ENCODE data around the gene XYLT1.

The XYLT1 gene

GRCh38 chr16:17375461-17376304 is 95.1 kb downstream of the XYLT1 start:
- Histone ChIP-seq H3K27me3 (ENCODE audit: control insufficient read depth, insufficient read depth, low read length) (no peaks in the 10 kb centered on the region), H3K36me3 (ENCODE audit: control insufficient read depth, low read depth, low read length) (no peaks in the 10 kb centered on the region), H3K27ac (ENCODE audit: low read length) (no peak overlapping the region), H3K4me1 (ENCODE audit: control insufficient read depth, low read depth, low read length) (peaks cover 28% of the 10 kb centered on the region), H3K9me3 (ENCODE audit: control insufficient read depth, low read depth, low read length) (no peaks in the 10 kb centered on the region), H3K9ac (ENCODE audit: low read length) (no peak overlapping the region), H3K4me3 (ENCODE audit: low read length) (no peak overlapping the region)

GRCh38 chr16:17374668-17375255 is 96.0 kb downstream of the XYLT1 start:
- no peaks in the 10 kb centered on the region for H3K9me3 ChIP-seq (ENCODE audit: control insufficient read depth, low read depth, low read length)
- no peaks in the 10 kb centered on the region for H3K36me3 ChIP-seq (ENCODE audit: control insufficient read depth, low read depth, low read length)
- peaks cover 36% of the 10 kb centered on the region for H3K4me1 ChIP-seq (ENCODE audit: control insufficient read depth, low read depth, low read length)
- H3K4me3 ChIP-seq (ENCODE audit: low read length): no peak overlapping the region
- H3K27ac ChIP-seq (ENCODE audit: low read length): no peak overlapping the region
- no peak overlapping the region for H3K9ac ChIP-seq (ENCODE audit: low read length)
- no peaks in the 10 kb centered on the region for H3K27me3 ChIP-seq (ENCODE audit: control insufficient read depth, insufficient read depth, low read length)

GRCh38 chr16:17373533-17373932 is 97.2 kb downstream of the XYLT1 start:
- H3K27ac ChIP-seq (ENCODE audit: low read length): no peak overlapping the region
- no peaks in the 10 kb centered on the region for H3K9me3 ChIP-seq (ENCODE audit: control insufficient read depth, low read depth, low read length)
- peaks cover 30% of the 10 kb centered on the region for H3K4me1 ChIP-seq (ENCODE audit: control insufficient read depth, low read depth, low read length)
- H3K4me3 ChIP-seq (ENCODE audit: low read length): no peak overlapping the region
- H3K27me3 ChIP-seq (ENCODE audit: control insufficient read depth, insufficient read depth, low read length): no peaks in the 10 kb centered on the region
- no peak overlapping the region for H3K9ac ChIP-seq (ENCODE audit: low read length)
- no peaks in the 10 kb centered on the region for H3K36me3 ChIP-seq (ENCODE audit: control insufficient read depth, low read depth, low read length)

GRCh38 chr16:17372386-17372785 is 98.4 kb downstream of the XYLT1 start:
- H3K36me3 ChIP-seq (ENCODE audit: control insufficient read depth, low read depth, low read length): no peaks in the 10 kb centered on the region

GRCh38 chr16:17371299-17371698 is 99.5 kb downstream of the XYLT1 start:
- Histone ChIP-seq H3K9me3 (ENCODE audit: control insufficient read depth, low read depth, low read length) (no peaks in the 10 kb centered on the region), H3K36me3 (ENCODE audit: control insufficient read depth, low read depth, low read length) (no peaks in the 10 kb centered on the region), H3K4me3 (ENCODE audit: low read length) (no peak overlapping the region), H3K9ac (ENCODE audit: low read length) (no peak overlapping the region), H3K27me3 (ENCODE audit: control insufficient read depth, insufficient read depth, low read length) (no peaks in the 10 kb centered on the region), H3K4me1 (ENCODE audit: control insufficient read depth, low read depth, low read length) (peaks cover 28% of the 10 kb centered on the region), H3K27ac (ENCODE audit: low read length) (no peak overlapping the region)

More at GRCh38 chr16:17372386-17372785, 98.4 kb downstream of the XYLT1 start:
- H3K27me3 ChIP-seq (ENCODE audit: control insufficient read depth, insufficient read depth, low read length): no peaks in the 10 kb centered on the region
- H3K9ac ChIP-seq (ENCODE audit: low read length): no peak overlapping the region
- H3K27ac ChIP-seq (ENCODE audit: low read length): no peak overlapping the region
- H3K9me3 ChIP-seq (ENCODE audit: control insufficient read depth, low read depth, low read length): no peaks in the 10 kb centered on the region
- H3K4me1 ChIP-seq (ENCODE audit: control insufficient read depth, low read depth, low read length): peaks cover 26% of the 10 kb centered on the region
- H3K4me3 ChIP-seq (ENCODE audit: low read length): no peak overlapping the region

- H3K9ac ChIP-seq (ENCODE audit: low read length): no peak overlapping the region
Measured at GRCh38 chr16:17370731-17371285, 100.0 kb downstream of the XYLT1 start.

GRCh38 chr16:17370223-17370707 is 100.5 kb downstream of the XYLT1 start:
- H3K4me3 ChIP-seq (ENCODE audit: low read length): no peak overlapping the region
- no peak overlapping the region for H3K27ac ChIP-seq (ENCODE audit: low read length)
- peaks cover 34% of the 10 kb centered on the region for H3K4me1 ChIP-seq (ENCODE audit: control insufficient read depth, low read depth, low read length)
- no peaks in the 10 kb centered on the region for H3K36me3 ChIP-seq (ENCODE audit: control insufficient read depth, low read depth, low read length)
- no peak overlapping the region for H3K9ac ChIP-seq (ENCODE audit: low read length)
- H3K27me3 ChIP-seq (ENCODE audit: control insufficient read depth, insufficient read depth, low read length): no peaks in the 10 kb centered on the region
- no peaks in the 10 kb centered on the region for H3K9me3 ChIP-seq (ENCODE audit: control insufficient read depth, low read depth, low read length)

More at GRCh38 chr16:17370731-17371285, 100.0 kb downstream of the XYLT1 start:
- peaks cover 30% of the 10 kb centered on the region for H3K4me1 ChIP-seq (ENCODE audit: control insufficient read depth, low read depth, low read length)
- H3K36me3 ChIP-seq (ENCODE audit: control insufficient read depth, low read depth, low read length): no peaks in the 10 kb centered on the region
- H3K27ac ChIP-seq (ENCODE audit: low read length): no peak overlapping the region
- no peaks in the 10 kb centered on the region for H3K9me3 ChIP-seq (ENCODE audit: control insufficient read depth, low read depth, low read length)
- no peaks in the 10 kb centered on the region for H3K27me3 ChIP-seq (ENCODE audit: control insufficient read depth, insufficient read depth, low read length)
- H3K4me3 ChIP-seq (ENCODE audit: low read length): no peak overlapping the region

GRCh38 chr16:17369421-17370222 is 101.1 kb downstream of the XYLT1 start:
- Histone ChIP-seq H3K9ac (ENCODE audit: low read length) (no peak overlapping the region), H3K27ac (ENCODE audit: low read length) (no peak overlapping the region)

GRCh38 chr16:17368951-17369350 is 101.8 kb downstream of the XYLT1 start:
- H3K27me3 ChIP-seq (ENCODE audit: control insufficient read depth, insufficient read depth, low read length): no peaks in the 10 kb centered on the region
- no peak overlapping the region for H3K4me3 ChIP-seq (ENCODE audit: low read length)
- H3K27ac ChIP-seq (ENCODE audit: low read length): no peak overlapping the region
- peaks cover 37% of the 10 kb centered on the region for H3K4me1 ChIP-seq (ENCODE audit: control insufficient read depth, low read depth, low read length)
- H3K9ac ChIP-seq (ENCODE audit: low read length): no peak overlapping the region
- H3K36me3 ChIP-seq (ENCODE audit: control insufficient read depth, low read depth, low read length): no peaks in the 10 kb centered on the region
- no peaks in the 10 kb centered on the region for H3K9me3 ChIP-seq (ENCODE audit: control insufficient read depth, low read depth, low read length)

More at GRCh38 chr16:17369421-17370222, 101.1 kb downstream of the XYLT1 start:
- Histone ChIP-seq H3K36me3 (ENCODE audit: control insufficient read depth, low read depth, low read length) (no peaks in the 10 kb centered on the region), H3K9me3 (ENCODE audit: control insufficient read depth, low read depth, low read length) (no peaks in the 10 kb centered on the region), H3K4me1 (ENCODE audit: control insufficient read depth, low read depth, low read length) (peaks cover 37% of the 10 kb centered on the region), H3K4me3 (ENCODE audit: low read length) (no peak overlapping the region), H3K27me3 (ENCODE audit: control insufficient read depth, insufficient read depth, low read length) (no peaks in the 10 kb centered on the region)

- H3K36me3 ChIP-seq (ENCODE audit: control insufficient read depth, low read depth, low read length): no peaks in the 10 kb centered on the region
- peaks cover 37% of the 10 kb centered on the region for H3K4me1 ChIP-seq (ENCODE audit: control insufficient read depth, low read depth, low read length)
- H3K27ac ChIP-seq (ENCODE audit: low read length): no peak overlapping the region
- H3K27me3 ChIP-seq (ENCODE audit: control insufficient read depth, insufficient read depth, low read length): no peaks in the 10 kb centered on the region
- H3K4me3 ChIP-seq (ENCODE audit: low read length): no peak overlapping the region
- no peak overlapping the region for H3K9ac ChIP-seq (ENCODE audit: low read length)
- no peaks in the 10 kb centered on the region for H3K9me3 ChIP-seq (ENCODE audit: control insufficient read depth, low read depth, low read length)
Measured at GRCh38 chr16:17368446-17368845, 102.3 kb downstream of the XYLT1 start.

GRCh38 chr16:17367923-17368322 is 102.8 kb downstream of the XYLT1 start:
- Histone ChIP-seq H3K4me3 (ENCODE audit: low read length) (no peak overlapping the region), H3K9me3 (ENCODE audit: control insufficient read depth, low read depth, low read length) (no peaks in the 10 kb centered on the region), H3K36me3 (ENCODE audit: control insufficient read depth, low read depth, low read length) (no peaks in the 10 kb centered on the region), H3K27ac (ENCODE audit: low read length) (no peak overlapping the region), H3K9ac (ENCODE audit: low read length) (no peak overlapping the region), H3K27me3 (ENCODE audit: control insufficient read depth, insufficient read depth, low read length) (no peaks in the 10 kb centered on the region), H3K4me1 (ENCODE audit: control insufficient read depth, low read depth, low read length) (peaks cover 37% of the 10 kb centered on the region)

Measured in iPS-18a (cell line).